ENCODE data around the gene CCDC69. TPM values are rescaled to one million over a fixed set of nuclear protein-coding genes. Genes with fewer than 3 reads are reported as not detected.

CCDC69 gene
- total and polyA plus RNA-seq, 2 of the 8 experiments (the other 6 are each of a cell fraction or from before 2014, with no cell fraction given), result 8.4 to 10.8 TPM

DNA sequence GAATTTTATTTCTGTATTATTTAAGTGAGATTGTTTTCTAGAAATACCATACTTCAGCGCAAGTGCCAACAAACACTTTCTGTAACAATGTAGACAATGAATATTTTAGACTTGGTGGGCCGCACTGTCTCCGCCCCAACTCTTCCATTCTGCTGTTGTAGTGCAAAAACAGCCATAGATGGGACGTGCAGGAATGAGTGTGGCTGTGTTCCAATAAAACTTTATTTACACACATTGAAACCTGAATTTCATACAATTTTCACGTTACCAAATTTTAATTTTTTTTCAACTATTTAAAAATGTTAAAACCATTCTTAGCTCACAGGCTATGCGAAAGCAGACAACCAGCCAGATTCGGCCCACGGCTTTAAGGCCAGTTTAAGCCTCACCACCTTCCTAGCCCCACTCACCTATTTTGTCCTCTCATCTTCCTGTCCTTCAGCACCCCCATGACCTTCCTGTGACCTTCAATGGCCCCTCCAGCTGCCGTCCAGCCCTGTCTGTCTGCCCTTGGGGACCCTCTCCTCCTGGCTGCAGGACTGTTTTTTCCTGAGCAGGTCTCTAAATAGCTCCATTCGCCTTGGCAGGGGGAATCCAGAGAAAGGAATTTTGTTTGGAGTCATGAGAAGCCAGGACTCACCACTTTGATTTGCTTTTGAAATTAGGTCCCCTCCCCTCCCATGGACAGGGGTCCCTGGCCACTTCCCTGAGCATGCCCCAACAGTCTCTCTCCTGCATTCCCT is 55.1 kb downstream of the CCDC69 start:
- Histone ChIP-seq H2BK5ac (ENCODE audit: low read depth, low read length) (no peak overlapping the region), H3K56ac (replicated peaks; ENCODE audit: insufficient read length, low read depth, low read length) (no peak overlapping the region), H3K4me2 (ENCODE audit: insufficient read depth in 1 of 2, low read depth in 2 of 2, low read length in 2 of 2) (no peak overlapping the region), H2BK120ac (replicated peaks; ENCODE audit: low read depth, low read length) (no peak overlapping the region), H3K4me1 (replicated peaks in 1 of 4; ENCODE audit: control insufficient read depth in 3 of 4, insufficient read depth in 4 of 4, low read length in 3 of 4) (no peaks in the 10 kb centered on the region; a peak in 1 of 7 replicates), H4K5ac (ENCODE audit: insufficient read length, low read depth, low read length) (no peak overlapping the region), H3K4ac (replicated peaks; ENCODE audit: insufficient read length, low read depth, low read length) (no peak overlapping the region), H3K9ac (replicated peaks in 1 of 4; ENCODE audit: extremely low read depth in 1 of 4, low read depth in 3 of 4, low read length in 3 of 4) (no peak overlapping the region), H2AFZ (ENCODE audit: low read length) (0 out of 2 replicates have a peak overlapping the region, but pooled peaks have one; percentile 36), H4K8ac (ENCODE audit: extremely low read depth, insufficient read depth, low read length) (peak overlapping the region; percentile 82; the same call in 1 of the 2 replicates), H2BK20ac (ENCODE audit: low read length) (no peak overlapping the region), H3K4me3 (ENCODE audit: extremely low read depth in 1 of 4, insufficient read depth in 2 of 4, low read depth in 3 of 4, low read length in 4 of 4) (no peak overlapping the region), H2BK15ac (ENCODE audit: low read length) (0 out of 2 replicates have a peak overlapping the region, but pooled peaks have one; percentile 61), H2BK12ac (ENCODE audit: low read depth, low read length) (no peak overlapping the region; the same call in 1 of the 2 replicates), H4K91ac (replicated peaks; ENCODE audit: insufficient read length, low read length) (no peak overlapping the region), H3K23ac (ENCODE audit: insufficient read length) (no peak overlapping the region), H3K27me3 (replicated peaks in 1 of 4; ENCODE audit: control insufficient read depth in 3 of 4, extremely low read depth in 1 of 4, insufficient read depth in 3 of 4, low read length in 3 of 4) (no peaks in the 10 kb centered on the region), H3K36me3 (ENCODE audit: control insufficient read depth in 2 of 4, insufficient read depth in 4 of 4, low read length in 3 of 4) (no peaks in the 10 kb centered on the region), H3K79me2 (ENCODE audit: control insufficient read depth in 1 of 2, insufficient read depth in 2 of 2, low read length in 2 of 2) (no peaks in the 10 kb centered on the region), H3K79me1 (ENCODE audit: low read depth, low read length) (no peaks in the 10 kb centered on the region), H2AK5ac (ENCODE audit: low read depth, low read length) (no peak overlapping the region), H3K14ac (ENCODE audit: insufficient read length) (no peak overlapping the region), H3K23me2 (ENCODE audit: low read depth, low read length) (no peaks in the 10 kb centered on the region), H3K18ac (ENCODE audit: extremely low read depth, low read length) (no peak overlapping the region), H3K9me3 (ENCODE audit: insufficient read depth in 2 of 2, low read depth in 1 of 2, low read length in 1 of 2) (no peaks in the 10 kb centered on the region), H3K27ac (ENCODE audit: low read depth, low read length) (no peak overlapping the region), H4K20me1 (replicated peaks in 1 of 2; ENCODE audit: control insufficient read depth in 1 of 2, insufficient read depth in 2 of 2, low read length in 2 of 2) (no peaks in the 10 kb centered on the region)
- POLR2A ChIA-PET (ENCODE audit: partially characterized antibody), result interaction anchor here (1.4 to 1.7 kb wide), 2 partner anchors 23 to 27 kb away, joined by 3 to 4 read pairs; no protein-coding TSS in a partner anchor
- CTCF ChIA-PET (ENCODE audit: partially characterized antibody), result interaction anchor here (0.9 to 20.0 kb wide), 9 partner anchors 9 to 355 kb away, joined by 3 to 810 read pairs (median 4); partner anchors contain the start of gene ANXA6
- WGBS, 2 experiments (ENCODE audit: extremely low coverage in 1 of 2, insufficient coverage in 1 of 2, insufficient read length in 1 of 2, insufficient replicate concordance in 2 of 2, low coverage in 1 of 2, low lambda C conversion rate in 2 of 2, missing lambda C conversion rate in 1 of 2), result 72 to 100% methylated on average over 1 to 10 of the region's 10 CpGs
- FAIRE-seq, result no peak
- DNase-seq (ENCODE audit: low read depth in 1 of 2, low spot score in 2 of 2), result no peak
- no peak for TF ChIP-seq KDM4A (IDR thresholded peaks at IDR 0.05; ENCODE audit: low read depth, low read length, severe bottlenecking)
- TF ChIP-seq PHF8 (conservative IDR thresholded peaks at IDR 0.05; ENCODE audit: low read depth, low read length), result no peak
- TF ChIP-seq BRCA1 (IDR thresholded peaks at IDR 0.05; ENCODE audit: low read depth, low read length), result no peak
